Heart right ventricle (tissue), 16 donors: ENCODE results near the gene PKIG. TPM values are rescaled to one million over a fixed set of nuclear protein-coding genes. Genes with fewer than 3 reads are reported as not detected.

Experiments
- ATAC-seq, 8 donors: fragments of 200-7000 bp; cut with Tn5 transposase; one replicate each; pipeline ENCODE4 v1.9.1; 2020; ENCODE audit warnings: mild to moderate bottlenecking in 8 of 8, moderate library complexity in 8 of 8, moderate number of reproducible peaks in 1 of 8
- DNase-seq, 2 donors: peaks; one replicate each; pipeline ENCODE4 v3.0.0-alpha.2; 2020
- H3K27ac ChIP-seq, 10 donors: fragments of 200-600 bp; sonication (generic) in 2 of 10; one replicate each; pipeline versions ENCODE4 v1.5.0 to v1.8.0; 2020 to 2022; ENCODE audit warnings: mild to moderate bottlenecking in 3 of 10
- H3K27me3 ChIP-seq, 7 donors: fragments of 200-600 bp; one replicate each; pipeline ENCODE4 v1.8.0; 2021 to 2022; ENCODE audit warnings: mild to moderate bottlenecking in 2 of 7
- H3K36me3 ChIP-seq, 9 donors: fragments of 200-600 bp; sonication (generic) in 1 of 9; one replicate each; pipeline versions ENCODE4 v1.5.0 to v1.8.0; 2020 to 2022; ENCODE audit warnings: mild to moderate bottlenecking in 2 of 9
- H3K4me1 ChIP-seq, 9 donors: fragments of 200-600 bp; sonication (generic) in 1 of 9; one replicate each; pipeline versions ENCODE4 v1.5.0 to v1.8.0; 2020 to 2022; ENCODE audit warnings: mild to moderate bottlenecking in 4 of 9
- H3K4me3 ChIP-seq, 10 donors: fragments of 200-600 bp; sonication (generic) in 2 of 10; one replicate each; pipeline versions ENCODE4 v1.5.0 to v1.8.0; 2020 to 2022; ENCODE audit warnings: mild to moderate bottlenecking in 7 of 10, moderate library complexity in 2 of 10
- H3K9me3 ChIP-seq, 11 donors: fragments of 200-600 bp in 10 of 11; sonication (generic) in 2 of 11; one replicate each; pipeline versions ENCODE4 v1.5.0 to v1.8.0; 2013 to 2022; ENCODE audit warnings: mild to moderate bottlenecking in 2 of 11, control low read depth in 1 of 11, moderate library complexity in 1 of 11
- WGBS, 2 donors: extraction: QIAGEN DNeasy Blood & Tissue Kit; methylation state at CpG; one replicate each; pipeline ENCODE4 v1.1.7; 2013; ENCODE audit warnings: inconsistent platforms in 1 of 2; 5-methylcytosine and 5-hydroxymethylcytosine counted together
- intact Hi-C, 10 donors: fragments of 100-400 bp; cut with DNase I; formaldehyde crosslinking; loops; one replicate each; pipeline versions ENCODE4 v1.11.1 to v1.14.2; 2022
- polyA plus RNA-seq, 2 donors: library from polyadenylated mRNA; stranded (reverse); fragments of 200-250 nt; gene quantifications; one replicate each; pipeline ENCODE4 v1.2.3, GENCODE V29; 2013
- total RNA-seq, 10 donors: library from RNA; stranded (reverse); fragmentation: NEBNext Ultra II Directional in 3 of 10; extraction: Animal tissue kit (Norgen Biotek cat#: 25700) in 3 of 10; gene quantifications; one replicate each; pipeline versions ENCODE4 v1.2.1 to v1.2.4, GENCODE V29; 2021 to 2023
- TF ChIP-seq, protein P1 (sequence below), 9 donors: fragments of 200-600 bp; sonication (generic) in 2 of 9; IDR thresholded peaks; one replicate each; pipeline versions ENCODE4 v1.5.0 to v1.8.0; 2021 to 2022; ENCODE audit warnings: antibody characterized with exemption in 9 of 9, mild to moderate bottlenecking in 5 of 9, moderate library complexity in 1 of 9
- donor health status: Arrhythmogenic right ventricular cardiomyopathy.
- donor health status: ischemic (EF 13 %, LVEDD 7.1; RV severe dilation, severe dysfunction).
- donor health status: healthy with polysubstance abuse.
- donor health status: DM: no; HTN: yes; CAD: no.
- donor health status: DM: no; HTN: no; CAD: no.
- donor health status: ischemic (EF 25% LVEDD 6.9; RV normal size, moderate dysfunction).
- donor health status: ischemic (EF 25% LVEDD 5.7; RV mildly dilated, moderate dysfunction).
- donor health status: healthy.
- donor health status: DM: yes; HTN: yes; CAD: no.
- donor health status: Ischemic cardiomyopathy.
- donor health status: ischemic (EF 35%, LVEDD 5.7; RV mildly dilated, moderate dysfunction).
- donor health status: nonischemic (EF 11% LVEDD 7.7; RV severe dilation, severe dysfunction).
- donor health status: DM: yes; HTN: yes; CAD: no.
- donor health status: PGD.
- donor health status: ischemic (EF 29% LVEDD 5.4; RV normal size, mild dysfunction).
- donor health status: nonischemic (EF 23%, LVEDD 6.1; RV moderate dilation, normal function).

Gene PKIG
- total and polyA plus RNA-seq, 12 donors, result 155 to 342 (median 210) TPM

DNA sequence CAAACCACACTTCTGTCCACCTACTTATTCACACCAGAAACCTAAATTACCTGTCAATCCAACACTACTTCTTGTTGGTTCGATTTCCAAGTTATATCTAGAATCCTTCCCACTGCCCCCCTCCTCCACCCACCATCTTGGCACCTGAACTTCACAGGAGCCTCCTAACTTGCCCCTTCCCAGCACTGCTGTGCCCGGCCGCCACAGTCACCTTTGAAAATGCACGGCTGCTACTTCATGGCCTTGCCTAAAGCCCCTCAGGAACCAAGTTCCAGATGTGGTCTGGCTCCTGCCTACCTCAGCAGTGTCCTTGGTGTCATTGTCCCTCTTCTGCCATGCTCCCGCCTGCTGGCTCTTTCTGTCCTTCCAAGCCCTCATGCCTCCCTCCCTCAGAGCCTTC lies 31.2 kb downstream of the PKIG start:
- peak overlapping the region in 7 of 10 donors; percentile 28 to 84 (median 78) for H3K27ac ChIP-seq
- intact Hi-C loops, result loop anchor here (2.0 to 10.0 kb wide), 13 partner anchors 36 to 399 kb away; partner anchors contain the start of genes OSER1 (in 5 of the 10), TTPAL (in 3 of the 10) and ADA (in 1 of the 10)
- ATAC-seq, result no peak
- no peak overlapping the region for H3K4me3 ChIP-seq
- H3K4me1 ChIP-seq, result peaks cover 46 to 98% (median 76%) of the 10 kb centered on the region in 9 donors
- no peaks in the 10 kb centered on the region for H3K9me3 ChIP-seq
- TF ChIP-seq, protein P1, sequence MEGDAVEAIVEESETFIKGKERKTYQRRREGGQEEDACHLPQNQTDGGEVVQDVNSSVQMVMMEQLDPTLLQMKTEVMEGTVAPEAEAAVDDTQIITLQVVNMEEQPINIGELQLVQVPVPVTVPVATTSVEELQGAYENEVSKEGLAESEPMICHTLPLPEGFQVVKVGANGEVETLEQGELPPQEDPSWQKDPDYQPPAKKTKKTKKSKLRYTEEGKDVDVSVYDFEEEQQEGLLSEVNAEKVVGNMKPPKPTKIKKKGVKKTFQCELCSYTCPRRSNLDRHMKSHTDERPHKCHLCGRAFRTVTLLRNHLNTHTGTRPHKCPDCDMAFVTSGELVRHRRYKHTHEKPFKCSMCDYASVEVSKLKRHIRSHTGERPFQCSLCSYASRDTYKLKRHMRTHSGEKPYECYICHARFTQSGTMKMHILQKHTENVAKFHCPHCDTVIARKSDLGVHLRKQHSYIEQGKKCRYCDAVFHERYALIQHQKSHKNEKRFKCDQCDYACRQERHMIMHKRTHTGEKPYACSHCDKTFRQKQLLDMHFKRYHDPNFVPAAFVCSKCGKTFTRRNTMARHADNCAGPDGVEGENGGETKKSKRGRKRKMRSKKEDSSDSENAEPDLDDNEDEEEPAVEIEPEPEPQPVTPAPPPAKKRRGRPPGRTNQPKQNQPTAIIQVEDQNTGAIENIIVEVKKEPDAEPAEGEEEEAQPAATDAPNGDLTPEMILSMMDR (IDR thresholded peaks at IDR 0.05), result no peak
- 94 to 95% methylated on average over 5 of the region's 5 CpGs for WGBS, 2 donors
- peaks cover 0 to 66% (median 34%) of the 10 kb centered on the region in 9 donors for H3K36me3 ChIP-seq
- no peak for DNase-seq
- no peaks in the 10 kb centered on the region for H3K27me3 ChIP-seq

DNA sequence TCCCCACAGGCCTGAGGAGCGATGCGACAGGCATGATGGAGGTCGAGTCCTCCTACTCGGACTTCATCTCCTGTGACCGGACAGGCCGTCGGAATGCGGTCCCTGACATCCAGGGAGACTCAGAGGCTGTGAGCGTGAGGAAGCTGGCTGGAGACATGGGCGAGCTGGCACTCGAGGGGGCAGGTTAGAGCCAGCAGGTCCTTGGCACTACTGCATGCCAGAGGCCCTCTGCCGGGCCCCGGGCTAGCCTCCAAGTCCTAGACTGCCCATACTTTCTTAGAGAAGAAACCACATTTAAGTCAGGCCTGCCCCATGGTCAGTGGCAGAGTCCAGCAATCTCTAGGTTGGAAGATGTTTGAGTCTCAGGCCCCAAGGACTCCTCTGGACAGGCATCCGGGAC lies 32.1 kb downstream of the PKIG start:
- Histone ChIP-seq H3K27me3 (no peaks in the 10 kb centered on the region), H3K27ac (peak overlapping the region in 9 of 10 donors; percentile 59 to 84 (median 78)), H3K4me1 (peaks cover 41 to 92% (median 68%) of the 10 kb centered on the region in 9 donors), H3K4me3 (no peak overlapping the region), H3K36me3 (peaks cover 0 to 76% (median 44%) of the 10 kb centered on the region in 9 donors), H3K9me3 (no peaks in the 10 kb centered on the region)
- intact Hi-C loops, result loop anchor here (5.0 to 10.0 kb wide), 12 partner anchors 37 to 400 kb away; partner anchors contain the start of genes OSER1 (in 5 of the 10) and TTPAL (in 3 of the 10)
- WGBS, 2 donors, result 39 to 65% methylated on average over 14 of the region's 14 CpGs
- TF ChIP-seq, protein P1 (IDR thresholded peaks at IDR 0.05), result no peak
- DNase-seq (peak; percentile 56 to 70), ATAC-seq (peak in 7 of 8 donors; percentile 6 to 63 (median 42))

DNA sequence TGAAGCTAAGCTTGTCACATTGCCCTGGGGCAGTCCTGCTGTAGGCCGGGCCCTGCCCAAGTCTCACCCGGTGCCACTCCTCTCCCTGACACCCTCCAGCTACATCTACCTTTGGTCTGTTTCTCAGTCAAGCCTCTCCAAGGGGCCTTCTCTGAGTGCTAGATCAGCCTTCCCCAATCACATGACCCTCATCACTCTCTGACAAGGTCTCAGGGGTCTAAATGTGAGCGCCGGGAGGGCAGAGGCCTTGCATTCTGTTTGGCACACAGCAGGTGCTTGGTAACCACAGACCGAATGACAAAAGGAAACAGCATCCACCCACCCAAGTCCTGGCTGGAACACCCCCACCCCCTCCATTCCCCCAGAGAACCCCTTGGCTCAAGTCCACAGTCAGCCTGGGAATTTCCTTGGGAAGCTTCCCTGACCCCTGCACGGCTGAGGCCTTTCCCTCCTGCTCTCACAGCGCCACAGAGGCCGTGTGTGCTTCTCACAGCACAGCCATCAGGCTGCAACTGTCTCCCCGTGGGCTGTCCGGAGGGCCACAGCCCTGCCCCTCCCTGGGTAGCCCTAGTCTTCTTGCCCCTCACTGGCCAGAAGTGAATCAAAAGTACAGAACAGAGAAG lies 32.9 kb downstream of the PKIG start:
- TF ChIP-seq, protein P1 (IDR thresholded peaks at IDR 0.05), result peak in 2 of 9 donors; percentile 5 to 8
- ATAC-seq (peak; percentile 20 to 64 (median 48)), DNase-seq (peak; percentile 54 to 68)
- WGBS, 2 donors, result 28 to 43% methylated on average over 10 of the region's 10 CpGs
- intact Hi-C loops, result loop anchor here in 7 of 10 donors (10.0 kb wide), 4 partner anchors 70 to 400 kb away; partner anchors contain the start of gene OSER1 (in 5 of the 7)
- Histone ChIP-seq H3K36me3 (peaks cover 0 to 83% (median 46%) of the 10 kb centered on the region in 9 donors), H3K4me3 (no peak overlapping the region), H3K27ac (peak overlapping the region; percentile 30 to 84 (median 76)), H3K4me1 (peaks cover 33 to 84% (median 62%) of the 10 kb centered on the region in 9 donors), H3K9me3 (no peaks in the 10 kb centered on the region), H3K27me3 (no peaks in the 10 kb centered on the region)

DNA sequence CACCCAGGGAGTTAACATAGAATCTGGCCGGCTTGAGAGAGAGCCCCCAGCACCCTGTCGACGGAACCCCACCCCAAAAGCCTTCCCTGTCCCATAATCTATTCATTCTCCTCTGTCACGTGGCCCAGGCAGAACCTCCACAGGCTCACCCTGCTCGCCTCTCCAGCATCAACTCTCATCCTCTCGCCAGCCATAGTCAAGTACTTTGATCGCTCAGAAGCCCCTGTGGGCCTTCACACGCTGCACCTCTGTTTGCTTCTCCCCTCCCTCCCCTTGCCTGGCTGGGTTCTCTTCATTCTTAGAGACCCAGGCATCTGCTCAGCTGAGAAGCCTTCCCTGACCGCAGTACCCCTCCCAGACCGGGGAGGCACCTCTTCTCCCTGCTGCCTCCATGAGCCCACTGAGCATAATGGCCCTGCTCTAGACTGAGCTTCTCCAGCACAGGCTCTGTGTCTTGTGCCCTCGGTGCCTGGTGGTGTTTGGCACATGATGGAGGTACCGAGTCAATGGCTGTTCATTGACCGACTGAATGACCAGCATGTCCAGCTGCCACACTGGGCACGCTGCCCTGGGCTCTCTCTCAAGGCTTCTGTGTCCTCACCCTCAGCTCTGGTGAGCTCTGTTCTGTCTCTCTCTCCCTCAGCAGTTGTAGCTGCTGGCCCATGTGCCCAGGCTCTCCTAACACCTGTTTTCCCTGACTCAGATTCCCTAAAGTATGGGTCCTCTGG lies 33.7 kb downstream of the PKIG start:
- Histone ChIP-seq H3K4me3 (peak overlapping the region in 1 of 10 donors; percentile 5), H3K4me1 (peaks cover 32 to 77% (median 56%) of the 10 kb centered on the region in 9 donors), H3K9me3 (no peaks in the 10 kb centered on the region), H3K36me3 (peaks cover 0 to 91% (median 46%) of the 10 kb centered on the region in 9 donors), H3K27me3 (no peaks in the 10 kb centered on the region), H3K27ac (peak overlapping the region; percentile 30 to 84 (median 76))
- TF ChIP-seq, protein P1 (IDR thresholded peaks at IDR 0.05), result peak in 1 of 9 donors; percentile 1
- intact Hi-C loops, result loop anchor here in 7 of 10 donors (10.0 kb wide), 4 partner anchors 69 to 401 kb away; partner anchors contain the start of gene OSER1 (in 5 of the 7)
- DNase-seq (no peak), ATAC-seq (peak in 4 of 8 donors; percentile 0 to 12 (median 2))
- WGBS, 2 donors, result 75 to 79% methylated on average over 14 of the region's 14 CpGs
